Thyroid gland (tissue), 4 donors: ENCODE results near the gene MPL. TPM values are rescaled to one million over a fixed set of nuclear protein-coding genes. Genes with fewer than 3 reads are reported as not detected.

Experiments used
- DNase-seq, 2 donors: peaks; one replicate each; pipeline ENCODE4 v3.0.0-alpha.2; 2019
- H3K27ac ChIP-seq, 3 donors: fragments of 200-600 bp; sonication (generic); 1 replicate in 2 of 3; 2 replicates in 1 of 3; pipeline ENCODE4 v1.5.1; 2016 to 2019; ENCODE audit warnings: mild to moderate bottlenecking in 1 of 3, moderate library complexity in 1 of 3
- H3K27me3 ChIP-seq: fragments of 200-600 bp; sonication (generic); one replicate; pipeline ENCODE4 v1.5.1; 2019
- H3K36me3 ChIP-seq, 2 donors: fragments of 200-600 bp; sonication (generic); one replicate each; pipeline ENCODE4 v1.5.1; 2016 to 2019
- H3K4me1 ChIP-seq, 2 donors: fragments of 200-600 bp; sonication (generic); one replicate each; pipeline ENCODE4 v1.5.1; 2017 to 2019
- H3K4me3 ChIP-seq, 3 donors: fragments of 200-600 bp; sonication (generic); replicated peaks in 1 of 3; 1 replicate in 2 of 3; 2 replicates in 1 of 3; pipeline ENCODE4 v1.5.1; 2016; ENCODE audit warnings: mild to moderate bottlenecking in 1 of 3
- H3K9me3 ChIP-seq: fragments of 200-600 bp; sonication (generic); one replicate; pipeline ENCODE4 v1.5.1; 2017
- POLR2A ChIP-seq, 2 donors: fragments of 450-650 bp; IDR thresholded peaks; one replicate each; pipeline ENCODE4 v1.6.1; 2017; ENCODE audit warnings: antibody characterized with exemption in 2 of 2, mild to moderate bottlenecking in 2 of 2, moderate library complexity in 1 of 2
- WGBS, 2 donors: methylation state at CpG; one replicate each; pipeline ENCODE4 v1.1.5; 2017; 5-methylcytosine and 5-hydroxymethylcytosine counted together
- intact Hi-C: fragments of 100-400 bp; cut with DNase I; formaldehyde crosslinking; loops from one replicate; pipeline ENCODE4 v1.15.1; 2023
- total RNA-seq, 4 donors: library from RNA; depleted of rRNA; stranded (reverse); fragments of >200 nt; gene quantifications; one replicate each; pipeline ENCODE4 v1.2.3, GENCODE V29; 2016
- TF ChIP-seq, protein P1 (sequence below), 6 experiments: fragments of 200-600 bp in 3 of 6; fragments of 450-650 bp in 3 of 6; sonication (generic) in 3 of 6; IDR thresholded peaks; one replicate each; pipeline ENCODE4 v1.5.1; 2016 to 2019; ENCODE audit warnings: antibody characterized with exemption in 6 of 6, mild to moderate bottlenecking in 2 of 6, inconsistent platforms in 1 of 6, moderate library complexity in 1 of 6

MPL gene
- total RNA-seq, 4 donors from 2014 or later, result 0.22 to 0.29 TPM; not detected in 2

DNA sequence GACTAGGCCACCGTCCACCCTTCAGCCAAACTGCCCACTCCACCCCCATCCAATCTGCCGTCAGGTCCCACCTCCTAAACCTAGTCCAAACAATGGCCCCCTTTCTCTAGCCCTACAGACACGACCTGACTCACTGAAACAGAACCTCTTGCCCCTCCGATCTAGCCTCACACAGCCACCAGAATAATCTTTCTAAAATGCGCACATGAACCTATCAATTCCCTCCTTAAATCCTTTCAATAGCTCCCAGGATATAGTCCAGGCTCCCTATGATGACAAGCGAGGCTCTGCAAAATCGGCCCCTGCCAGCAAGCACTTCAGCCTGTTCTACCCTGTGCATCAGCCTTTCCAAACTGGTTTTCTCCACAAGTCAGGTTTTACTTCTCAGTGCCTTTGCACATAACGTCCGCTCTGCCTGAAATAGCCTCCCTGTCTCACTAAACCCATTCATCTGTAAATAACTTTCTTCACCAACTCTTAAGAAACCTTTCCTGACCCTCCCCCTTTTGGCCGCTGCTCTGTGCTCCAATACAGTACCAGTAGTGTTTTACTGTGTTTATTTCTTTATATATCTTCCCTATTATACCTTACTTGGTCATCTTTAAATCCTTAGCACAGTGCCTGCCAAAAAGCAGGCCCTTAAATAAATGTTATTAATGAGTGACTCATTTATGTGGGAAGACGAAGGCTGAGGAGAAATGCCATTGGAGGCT, 12.1 kb downstream of the MPL start:
- intact Hi-C loops, result no loop called here
- 35 to 37% methylated on average over 11 of the region's 11 CpGs for WGBS, 2 donors
- peak; percentile 78 to 84 for DNase-seq
- Histone ChIP-seq H3K27me3 (no peaks in the 10 kb centered on the region), H3K4me1 (peaks cover 16 to 21% of the 10 kb centered on the region in 2 donors), H3K36me3 (no peaks in the 10 kb centered on the region), H3K9me3 (no peaks in the 10 kb centered on the region), H3K4me3 (no peak overlapping the region), H3K27ac (peak overlapping the region; percentile 94 to 99 (median 95))
- TF ChIP-seq, protein P1, sequence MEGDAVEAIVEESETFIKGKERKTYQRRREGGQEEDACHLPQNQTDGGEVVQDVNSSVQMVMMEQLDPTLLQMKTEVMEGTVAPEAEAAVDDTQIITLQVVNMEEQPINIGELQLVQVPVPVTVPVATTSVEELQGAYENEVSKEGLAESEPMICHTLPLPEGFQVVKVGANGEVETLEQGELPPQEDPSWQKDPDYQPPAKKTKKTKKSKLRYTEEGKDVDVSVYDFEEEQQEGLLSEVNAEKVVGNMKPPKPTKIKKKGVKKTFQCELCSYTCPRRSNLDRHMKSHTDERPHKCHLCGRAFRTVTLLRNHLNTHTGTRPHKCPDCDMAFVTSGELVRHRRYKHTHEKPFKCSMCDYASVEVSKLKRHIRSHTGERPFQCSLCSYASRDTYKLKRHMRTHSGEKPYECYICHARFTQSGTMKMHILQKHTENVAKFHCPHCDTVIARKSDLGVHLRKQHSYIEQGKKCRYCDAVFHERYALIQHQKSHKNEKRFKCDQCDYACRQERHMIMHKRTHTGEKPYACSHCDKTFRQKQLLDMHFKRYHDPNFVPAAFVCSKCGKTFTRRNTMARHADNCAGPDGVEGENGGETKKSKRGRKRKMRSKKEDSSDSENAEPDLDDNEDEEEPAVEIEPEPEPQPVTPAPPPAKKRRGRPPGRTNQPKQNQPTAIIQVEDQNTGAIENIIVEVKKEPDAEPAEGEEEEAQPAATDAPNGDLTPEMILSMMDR (IDR thresholded peaks at IDR 0.05), result no peak
- peak in 1 of 2 donors; percentile 7 for TF ChIP-seq POLR2A (IDR thresholded peaks at IDR 0.05)

DNA sequence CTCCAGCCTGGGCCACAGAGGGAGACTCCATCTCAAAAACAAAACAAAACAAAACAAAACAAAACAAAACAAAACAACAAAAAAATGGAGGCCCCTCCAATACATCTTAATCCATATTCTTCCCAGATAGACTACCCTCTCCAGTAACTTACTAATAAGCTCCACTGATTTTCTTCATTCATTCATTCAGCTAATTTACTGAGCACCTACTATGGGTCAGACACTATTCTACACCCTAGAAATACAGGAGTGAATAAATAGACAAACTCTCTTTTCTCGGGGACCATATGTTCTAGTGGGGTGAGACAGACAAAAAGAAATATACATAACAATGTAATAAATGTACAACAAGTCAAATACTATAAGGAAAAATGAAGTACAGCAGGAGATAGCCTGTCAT, 13.4 kb downstream of the MPL start:
- TF ChIP-seq, protein P1 (IDR thresholded peaks at IDR 0.05), result no peak
- no peak for TF ChIP-seq POLR2A (IDR thresholded peaks at IDR 0.05)
- Histone ChIP-seq H3K9me3 (no peaks in the 10 kb centered on the region), H3K4me1 (peaks cover 16 to 21% of the 10 kb centered on the region in 2 donors), H3K27ac (no peak overlapping the region), H3K4me3 (no peak overlapping the region), H3K27me3 (no peaks in the 10 kb centered on the region), H3K36me3 (no peaks in the 10 kb centered on the region)
- no peak for DNase-seq
- WGBS, 2 donors, result 93 to 98% methylated on average over 1 of the region's 1 CpG
- intact Hi-C loops, result no loop called here

DNA sequence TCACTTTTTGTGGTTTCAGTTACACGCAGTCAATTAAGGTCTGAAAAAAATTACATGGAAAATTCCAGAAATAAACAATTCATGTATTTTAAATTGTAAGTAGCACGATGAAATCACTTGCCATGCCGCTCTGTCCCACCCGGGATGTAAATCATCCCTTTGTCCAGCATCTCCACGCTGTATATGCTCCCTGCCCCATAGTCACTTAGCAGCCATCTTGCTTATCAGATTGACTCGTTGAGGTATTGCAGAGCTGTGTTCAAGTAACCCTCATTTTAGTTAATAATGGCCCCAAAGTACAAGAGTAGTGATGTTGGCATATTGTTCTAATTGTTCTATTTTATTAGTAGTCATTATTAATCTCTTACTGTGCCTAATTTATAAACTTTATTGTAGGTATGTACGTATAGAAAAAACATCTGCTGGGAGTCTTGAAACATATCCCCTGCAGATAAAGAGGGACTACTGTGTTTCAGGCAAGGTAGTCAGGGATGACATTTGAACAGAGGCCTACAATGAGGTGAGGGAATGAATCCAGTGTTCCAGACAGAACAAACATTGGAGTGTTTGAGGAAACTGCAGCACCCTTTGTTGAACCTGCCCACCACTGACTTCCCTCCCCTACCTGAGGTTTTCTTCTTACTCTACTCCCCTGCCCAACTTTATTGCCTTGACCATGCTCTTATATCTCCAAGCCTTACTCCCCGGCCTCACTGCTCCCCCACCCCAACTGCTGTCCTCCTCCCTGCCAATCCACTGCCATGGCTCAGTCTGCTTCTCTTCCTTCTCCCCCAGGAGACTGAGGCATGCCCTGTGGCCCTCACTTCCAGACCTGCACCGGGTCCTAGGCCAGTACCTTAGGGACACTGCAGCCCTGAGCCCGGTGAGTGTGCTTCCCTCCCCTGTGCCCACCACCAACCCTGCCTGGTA, 14.1 kb downstream of the MPL start:
- H3K36me3 ChIP-seq, result no peaks in the 10 kb centered on the region
- H3K27ac ChIP-seq, result peak overlapping the region in 1 of 3 donors; percentile 43
- H3K4me3 ChIP-seq, result no peak overlapping the region
- H3K27me3 ChIP-seq, result no peaks in the 10 kb centered on the region
- H3K4me1 ChIP-seq, result peaks cover 16 to 21% of the 10 kb centered on the region in 2 donors
- TF ChIP-seq, protein P1 (IDR thresholded peaks at IDR 0.05), result no peak
- no peak for DNase-seq
- H3K9me3 ChIP-seq, result no peaks in the 10 kb centered on the region
- intact Hi-C loops, result no loop called here
- WGBS, 2 donors, result 89 to 93% methylated on average over 10 of the region's 10 CpGs

DNA sequence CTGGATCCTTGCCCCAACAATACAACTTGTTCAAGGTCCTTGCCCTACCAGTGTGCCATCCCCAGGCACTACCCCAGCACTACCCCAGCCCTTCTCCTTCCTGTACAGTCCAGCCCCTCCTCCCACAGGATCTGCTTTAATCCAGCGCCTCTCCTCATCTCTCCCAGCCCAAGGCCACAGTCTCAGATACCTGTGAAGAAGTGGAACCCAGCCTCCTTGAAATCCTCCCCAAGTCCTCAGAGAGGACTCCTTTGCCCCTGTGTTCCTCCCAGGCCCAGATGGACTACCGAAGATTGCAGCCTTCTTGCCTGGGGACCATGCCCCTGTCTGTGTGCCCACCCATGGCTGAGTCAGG, 14.7 kb downstream of the MPL start:
- TF ChIP-seq POLR2A (IDR thresholded peaks at IDR 0.05), result no peak
- TF ChIP-seq, protein P1 (IDR thresholded peaks at IDR 0.05), result no peak
- 96 to 100% methylated on average over 2 of the region's 2 CpGs for WGBS, 2 donors
- Histone ChIP-seq H3K4me3 (no peak overlapping the region), H3K27ac (peak overlapping the region in 1 of 3 donors; percentile 43), H3K4me1 (peaks cover 16 to 21% of the 10 kb centered on the region in 2 donors), H3K36me3 (no peaks in the 10 kb centered on the region), H3K27me3 (no peaks in the 10 kb centered on the region), H3K9me3 (no peaks in the 10 kb centered on the region)
- intact Hi-C loops, result no loop called here
- no peak for DNase-seq

DNA sequence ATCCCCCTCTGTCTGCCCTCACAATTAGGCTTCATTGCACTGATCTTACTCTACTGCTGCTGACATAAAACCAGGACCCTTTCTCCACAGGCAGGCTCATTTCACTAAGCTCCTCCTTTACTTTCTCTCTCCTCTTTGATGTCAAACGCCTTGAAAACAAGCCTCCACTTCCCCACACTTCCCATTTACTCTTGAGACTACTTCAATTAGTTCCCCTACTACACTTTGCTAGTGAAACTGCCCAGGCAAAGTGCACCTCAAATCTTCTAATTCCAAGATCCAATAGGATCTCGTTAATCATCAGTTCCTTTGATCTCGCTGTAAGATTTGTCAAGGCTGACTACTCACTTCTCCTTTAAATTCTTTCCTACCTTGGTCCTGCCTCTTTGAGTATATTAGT, 15.3 kb downstream of the MPL start:
- intact Hi-C loops, result no loop called here
- H3K4me3 ChIP-seq, result no peak overlapping the region
- no peaks in the 10 kb centered on the region for H3K27me3 ChIP-seq
- 67 to 71% methylated on average over 3 of the region's 3 CpGs for WGBS, 2 donors
- no peak for TF ChIP-seq POLR2A (IDR thresholded peaks at IDR 0.05)
- TF ChIP-seq, protein P1 (IDR thresholded peaks at IDR 0.05), result no peak
- no peak overlapping the region for H3K27ac ChIP-seq
- no peak for DNase-seq
- no peaks in the 10 kb centered on the region for H3K9me3 ChIP-seq
- H3K4me1 ChIP-seq, result peaks cover 16 to 18% of the 10 kb centered on the region in 2 donors
- H3K36me3 ChIP-seq, result no peaks in the 10 kb centered on the region
